NCI-H1105 (cell line): ENCODE data around the gene CKAP5.

Experiments
- DNase-seq: peaks from one replicate; lab custom pipeline; 2025; lab: John Stamatoyannopoulos, UW

The CKAP5 gene

DNA sequence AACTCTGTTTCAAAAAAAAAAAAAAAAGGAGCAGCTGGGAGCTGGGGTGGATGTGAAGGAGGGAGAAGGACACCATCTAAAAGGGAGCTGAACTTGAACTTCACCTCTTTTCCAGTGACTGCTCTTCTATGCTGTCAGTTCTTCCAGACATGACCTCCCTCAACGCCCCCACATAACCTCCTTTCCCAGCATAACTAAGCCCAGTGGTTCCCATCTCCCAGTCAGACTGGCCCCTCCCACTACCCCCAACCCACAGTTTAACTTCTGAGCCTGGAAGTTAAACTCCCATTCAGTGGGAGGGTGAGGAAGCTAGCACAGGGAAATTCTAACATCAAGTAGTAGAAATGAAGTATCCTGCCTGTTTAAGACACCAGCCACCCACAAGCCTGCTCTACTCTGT is 147.5 kb downstream of the CKAP5 start:
- DNase-seq, result no peak

DNA sequence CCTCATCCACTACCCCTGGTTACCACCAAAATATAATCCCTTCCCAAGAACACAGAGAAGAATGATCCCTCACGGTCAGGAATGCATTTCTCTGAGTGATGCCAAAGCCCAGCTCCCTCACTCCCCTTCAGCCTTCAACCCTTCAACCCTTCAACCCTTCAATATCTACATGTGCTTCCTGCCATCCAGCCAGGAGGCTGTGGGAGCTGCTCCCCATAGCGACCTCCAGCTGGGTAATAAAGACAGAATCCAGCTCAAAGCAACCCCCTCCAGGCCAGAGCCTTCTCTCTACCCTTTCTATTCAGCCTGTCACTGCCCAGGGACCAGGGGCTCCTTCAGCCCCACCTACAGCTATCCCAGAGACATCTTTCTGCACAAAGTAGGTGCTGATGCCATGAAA is 148.4 kb downstream of the CKAP5 start:
- no peak for DNase-seq

DNA sequence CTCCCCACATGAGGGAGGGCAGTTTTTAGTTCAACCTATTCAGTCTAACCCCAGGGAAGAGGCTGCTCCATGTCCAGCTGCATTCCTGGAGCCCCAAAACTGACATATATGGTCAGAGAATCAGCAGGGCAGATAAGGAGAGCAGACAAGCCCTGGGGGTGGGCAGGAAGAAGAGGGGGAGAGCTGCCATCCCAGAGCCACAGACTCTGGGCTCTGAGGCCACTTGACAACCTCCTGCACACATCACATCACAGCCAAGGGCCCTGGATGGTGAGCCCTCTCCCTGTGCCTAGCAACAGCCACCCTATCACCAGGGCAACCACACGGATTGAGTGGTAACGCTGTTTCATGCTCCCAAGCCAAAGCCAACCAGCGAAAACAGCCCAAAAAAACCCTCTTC is 148.8 kb downstream of the CKAP5 start:
- no peak for DNase-seq

DNA sequence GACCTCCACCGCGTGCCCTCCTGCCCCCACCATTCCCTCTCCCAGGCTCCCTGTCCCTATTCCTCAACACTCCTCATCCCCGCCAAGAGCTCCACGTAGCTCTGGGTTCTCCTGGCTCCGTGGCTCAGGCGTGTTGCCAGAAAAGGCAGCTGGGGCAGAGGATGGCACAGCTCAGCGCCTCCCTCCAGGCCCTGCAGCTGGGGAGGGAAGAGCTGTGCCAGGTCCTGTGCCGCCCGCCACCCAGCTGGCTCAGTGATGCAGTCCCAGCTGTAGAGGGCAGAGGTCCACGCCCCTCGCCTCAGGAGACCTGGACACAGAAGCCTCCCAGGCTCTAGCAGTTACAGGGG is 149.9 kb downstream of the CKAP5 start:
- DNase-seq, result peak; percentile 4

DNA sequence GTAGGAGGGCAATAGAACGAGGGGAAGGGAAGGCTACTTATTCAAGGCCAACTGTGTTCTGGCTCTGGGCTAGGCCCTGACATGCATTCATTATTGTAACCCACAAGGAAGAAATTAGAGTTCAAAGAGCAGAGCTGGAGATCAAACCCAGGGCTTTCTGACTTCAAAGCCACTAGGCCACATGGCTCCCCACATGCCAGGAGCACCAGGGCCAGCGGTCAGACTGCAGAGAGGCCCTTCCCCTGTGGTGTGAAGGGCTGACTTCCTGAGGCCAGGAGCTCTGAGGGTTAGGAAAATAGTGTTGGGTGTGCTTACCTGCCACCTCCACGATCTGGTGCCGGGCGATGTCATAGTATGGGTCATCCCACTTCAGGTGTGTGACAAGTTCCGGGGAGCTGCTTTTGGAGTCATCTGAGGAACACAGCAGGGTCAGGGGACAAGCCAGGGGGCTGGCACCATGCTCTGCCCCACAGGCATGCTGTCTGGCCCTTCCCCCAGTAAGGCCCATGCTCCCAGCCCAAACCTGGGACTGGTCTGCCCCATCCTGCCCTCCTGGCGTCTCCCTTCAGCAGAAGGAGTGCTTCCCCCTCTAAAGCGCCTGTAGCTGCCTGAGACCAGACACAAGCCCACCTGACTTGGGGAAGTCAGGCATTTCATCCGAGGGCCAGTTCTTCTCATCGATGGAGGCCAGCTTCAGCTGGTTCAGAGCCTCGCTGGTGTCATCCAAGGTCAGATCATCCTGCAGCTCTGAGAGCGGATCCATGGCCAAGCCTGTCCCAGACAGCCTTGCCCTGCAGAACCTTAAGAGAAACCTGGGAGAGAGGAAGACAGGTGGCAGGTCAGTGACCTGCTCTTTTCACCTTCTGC is 150.5 kb downstream of the CKAP5 start:
- DNase-seq, result no peak

DNA sequence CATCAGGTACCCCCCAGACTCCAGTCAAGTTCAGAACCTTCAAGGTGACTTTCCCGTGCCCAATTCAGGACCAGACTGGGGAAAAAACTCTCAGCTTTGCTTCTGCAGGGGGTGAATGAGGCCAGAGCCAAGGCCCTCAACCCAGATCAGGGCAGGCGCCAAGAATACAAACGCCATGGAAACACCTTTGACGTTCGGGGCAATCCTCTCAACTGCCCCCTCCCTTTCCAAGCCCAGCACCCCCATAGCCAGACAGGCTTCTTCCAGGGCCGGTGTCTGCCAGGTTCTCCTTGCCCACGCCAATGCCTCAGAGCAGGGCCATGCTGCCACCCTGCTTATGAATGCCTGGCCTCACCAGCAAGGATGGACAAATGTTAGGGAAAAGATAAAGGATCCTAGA is 151.5 kb downstream of the CKAP5 start:
- no peak for DNase-seq

DNA sequence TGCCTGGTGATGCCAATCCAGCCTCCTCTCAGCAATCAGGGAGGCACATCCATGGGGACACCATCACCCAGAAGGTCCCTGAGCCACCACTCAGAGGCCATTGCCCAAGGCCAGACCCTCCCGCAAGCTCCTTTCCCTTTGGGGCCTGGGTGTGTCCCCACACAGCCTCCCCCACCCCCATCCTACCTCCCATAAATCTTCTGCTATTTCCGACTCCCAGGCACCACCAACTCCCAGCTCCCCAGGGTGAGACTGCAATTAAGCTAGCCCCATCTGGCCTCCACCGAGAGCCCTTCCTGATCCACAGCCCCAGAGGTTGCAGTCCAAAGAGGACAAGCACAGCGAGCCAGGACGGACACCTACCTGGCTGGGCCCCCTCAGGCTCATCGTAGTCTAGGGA is 152.0 kb downstream of the CKAP5 start:
- no peak for DNase-seq

DNA sequence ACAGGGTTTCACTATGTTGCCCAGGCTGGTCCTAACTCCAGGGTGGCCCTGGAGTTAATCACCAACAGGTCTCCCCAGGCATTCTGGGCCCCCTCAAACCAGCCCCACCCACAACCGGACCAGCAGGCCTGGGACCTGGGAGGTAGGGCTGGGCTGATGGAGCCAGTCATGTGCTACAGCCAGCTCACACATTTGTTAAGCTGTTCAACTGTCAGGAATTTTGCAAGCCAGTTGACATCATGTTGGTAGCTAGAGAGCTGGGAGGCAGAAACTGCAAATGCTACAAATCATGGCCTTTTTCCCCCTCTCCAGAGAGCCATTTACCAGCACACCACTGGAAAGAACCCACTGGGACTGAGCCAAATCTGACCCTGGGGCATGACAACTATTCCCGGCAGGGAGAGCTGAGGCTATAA is 152.5 kb downstream of the CKAP5 start:
- no peak for DNase-seq
